KMS-11 (cell line): ENCODE data around the gene RDX.

Experiments used
- H2AFZ ChIP-seq: fragments of 200-600 bp; sonication (generic); 2 replicates; pipeline ENCODE4 v1.6.1; 2016; ENCODE audit warnings: antibody characterized with exemption, mixed run types, low read depth
- H3K27ac ChIP-seq: fragments of 200-600 bp; sonication (generic); 2 replicates; pipeline ENCODE4 v1.6.1; 2016; ENCODE audit warnings: mild to moderate bottlenecking, mixed run types
- H3K27me3 ChIP-seq: fragments of 200-600 bp; sonication (generic); 2 replicates; pipeline ENCODE4 v1.6.1; 2017; ENCODE audit warnings: mild to moderate bottlenecking, low read depth, mixed run types, moderate library complexity; ENCODE audit not compliant: insufficient read depth
- H3K36me3 ChIP-seq: fragments of 200-600 bp; sonication (generic); 2 replicates; pipeline ENCODE4 v1.6.1; 2017; ENCODE audit warnings: mild to moderate bottlenecking, mixed run types; ENCODE audit not compliant: insufficient read depth
- H3K4me1 ChIP-seq: fragments of 200-600 bp; sonication (generic); 2 replicates; pipeline ENCODE4 v1.6.1; 2016; ENCODE audit warnings: mild to moderate bottlenecking, low read depth, mixed run types; ENCODE audit not compliant: poor library complexity, severe bottlenecking
- H3K4me2 ChIP-seq: fragments of 200-600 bp; sonication (generic); 2 replicates; pipeline ENCODE4 v1.7.0; 2016; ENCODE audit warnings: mild to moderate bottlenecking, mixed run types
- H3K4me3 ChIP-seq: fragments of 200-600 bp; sonication (generic); IDR thresholded peaks from 2 replicates; pipeline ENCODE4 v1.6.1; 2017; ENCODE audit warnings: low read depth, low read length, mixed read lengths; ENCODE audit not compliant: insufficient read depth
- H3K79me2 ChIP-seq: fragments of 200-600 bp; sonication (generic); 2 replicates; pipeline ENCODE4 v1.6.1; 2016; ENCODE audit warnings: low read depth, mixed run types; ENCODE audit not compliant: insufficient read depth
- H3K9ac ChIP-seq: fragments of 200-600 bp; sonication (generic); 2 replicates; pipeline ENCODE4 v1.6.1; 2016; ENCODE audit warnings: mild to moderate bottlenecking, mixed run types
- H4K20me1 ChIP-seq: fragments of 200-600 bp; sonication (generic); 2 replicates; pipeline ENCODE4 v1.6.1; 2016; ENCODE audit warnings: mild to moderate bottlenecking, mixed run types; ENCODE audit not compliant: insufficient read depth
- TF ChIP-seq, protein P1 (sequence below): fragments of 200-600 bp; sonication (generic); conservative IDR thresholded peaks from 2 replicates; pipeline ENCODE4 v1.6.1; 2017; ENCODE audit warnings: low read depth, mild to moderate bottlenecking, antibody characterized with exemption, low read length, moderate library complexity, mixed read lengths

RDX gene

GRCh38 chr11:110301577-110301976, 5.2 kb upstream of the RDX start:
- H3K4me3 ChIP-seq, result no peak overlapping the region

DNA sequence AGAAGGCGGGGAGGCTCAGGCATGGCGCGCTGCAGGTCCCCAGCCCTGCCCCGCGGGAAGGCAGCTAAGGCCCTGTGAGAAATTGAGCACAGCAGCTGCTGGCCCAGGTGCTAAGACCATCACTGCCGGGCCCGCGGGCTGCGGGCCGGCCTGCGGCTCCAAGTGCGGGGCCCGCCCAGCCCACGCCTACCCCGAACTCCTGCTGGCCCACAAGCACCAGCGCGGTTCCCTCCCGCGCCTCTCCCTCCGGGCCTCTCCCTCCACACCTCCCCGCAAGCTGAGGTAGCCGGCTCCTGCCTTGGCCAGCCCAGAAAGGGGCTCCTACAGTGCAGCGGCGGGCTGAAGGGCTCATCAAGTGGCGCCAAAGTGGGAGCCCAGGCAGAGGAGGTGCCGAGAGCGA, 4.6 kb upstream of the RDX start:
- no peak overlapping the region for H2AFZ ChIP-seq
- TF ChIP-seq, protein P1, sequence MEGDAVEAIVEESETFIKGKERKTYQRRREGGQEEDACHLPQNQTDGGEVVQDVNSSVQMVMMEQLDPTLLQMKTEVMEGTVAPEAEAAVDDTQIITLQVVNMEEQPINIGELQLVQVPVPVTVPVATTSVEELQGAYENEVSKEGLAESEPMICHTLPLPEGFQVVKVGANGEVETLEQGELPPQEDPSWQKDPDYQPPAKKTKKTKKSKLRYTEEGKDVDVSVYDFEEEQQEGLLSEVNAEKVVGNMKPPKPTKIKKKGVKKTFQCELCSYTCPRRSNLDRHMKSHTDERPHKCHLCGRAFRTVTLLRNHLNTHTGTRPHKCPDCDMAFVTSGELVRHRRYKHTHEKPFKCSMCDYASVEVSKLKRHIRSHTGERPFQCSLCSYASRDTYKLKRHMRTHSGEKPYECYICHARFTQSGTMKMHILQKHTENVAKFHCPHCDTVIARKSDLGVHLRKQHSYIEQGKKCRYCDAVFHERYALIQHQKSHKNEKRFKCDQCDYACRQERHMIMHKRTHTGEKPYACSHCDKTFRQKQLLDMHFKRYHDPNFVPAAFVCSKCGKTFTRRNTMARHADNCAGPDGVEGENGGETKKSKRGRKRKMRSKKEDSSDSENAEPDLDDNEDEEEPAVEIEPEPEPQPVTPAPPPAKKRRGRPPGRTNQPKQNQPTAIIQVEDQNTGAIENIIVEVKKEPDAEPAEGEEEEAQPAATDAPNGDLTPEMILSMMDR, result no peak

More at GRCh38 chr11:110301577-110301976, 5.2 kb upstream of the RDX start:
- Histone ChIP-seq H3K9ac (no peak overlapping the region), H3K79me2 (no peaks in the 10 kb centered on the region), H3K4me1 (peaks cover 14% of the 10 kb centered on the region), H3K36me3 (no peaks in the 10 kb centered on the region), H2AFZ (no peak overlapping the region), H4K20me1 (no peaks in the 10 kb centered on the region), H3K27ac (no peak overlapping the region), H3K4me2 (no peak overlapping the region), H3K27me3 (no peaks in the 10 kb centered on the region)
- TF ChIP-seq, protein P1, result no peak

DNA sequence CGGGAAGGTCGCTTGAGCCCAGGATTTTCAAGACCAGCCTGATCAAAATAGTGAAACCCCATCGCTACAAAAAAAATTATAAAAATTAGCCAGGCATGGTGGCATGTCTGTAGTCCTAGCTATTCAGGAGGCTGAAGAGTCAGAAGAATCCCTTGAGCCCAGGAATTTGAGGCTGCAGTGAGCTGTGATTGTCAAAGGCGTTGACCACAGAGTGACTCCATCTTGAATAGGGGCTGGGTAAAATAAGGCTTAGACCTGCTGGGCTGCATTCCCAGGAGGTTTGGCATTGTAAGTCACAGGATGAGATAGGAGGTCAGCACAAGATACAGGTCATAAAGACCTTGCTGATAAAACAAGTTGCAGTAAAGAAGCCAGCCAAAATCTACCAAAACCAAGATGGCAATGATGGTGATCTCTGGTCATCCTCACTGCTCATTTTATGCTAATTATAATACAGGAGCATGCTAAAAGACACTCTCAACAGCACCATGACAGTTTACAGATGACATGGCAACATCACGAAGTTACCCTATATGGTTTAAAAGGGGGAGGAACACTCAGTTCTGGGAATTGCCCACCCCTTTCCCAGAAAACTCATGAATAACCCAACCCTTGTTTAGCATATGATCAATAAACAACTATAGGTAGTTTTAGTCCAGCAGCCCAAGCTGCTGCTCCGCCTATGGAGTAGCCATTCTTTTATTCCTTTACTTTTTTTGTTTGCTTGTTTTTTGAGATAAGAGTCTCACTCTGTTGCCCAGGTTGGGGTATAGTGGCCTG, 2.8 kb upstream of the RDX start:
- TF ChIP-seq, protein P1, result no peak
- H4K20me1 ChIP-seq, result no peaks in the 10 kb centered on the region
- no peak overlapping the region for H3K9ac ChIP-seq
- no peak overlapping the region for H3K27ac ChIP-seq
- H3K36me3 ChIP-seq, result no peaks in the 10 kb centered on the region
- H2AFZ ChIP-seq, result no peak overlapping the region
- no peak overlapping the region for H3K4me2 ChIP-seq
- H3K27me3 ChIP-seq, result no peaks in the 10 kb centered on the region
- H3K4me1 ChIP-seq, result peaks cover 16% of the 10 kb centered on the region
- peaks cover 14% of the 10 kb centered on the region for H3K79me2 ChIP-seq
- H3K4me3 ChIP-seq, result no peak overlapping the region

More for the DNA sequence above, 4.6 kb upstream of the RDX start:
- Histone ChIP-seq H4K20me1 (no peaks in the 10 kb centered on the region), H3K36me3 (no peaks in the 10 kb centered on the region), H3K27ac (no peak overlapping the region), H3K79me2 (no peaks in the 10 kb centered on the region), H3K4me1 (peaks cover 14% of the 10 kb centered on the region), H3K27me3 (no peaks in the 10 kb centered on the region), H3K4me3 (no peak overlapping the region), H3K4me2 (no peak overlapping the region), H3K9ac (no peak overlapping the region)

- Histone ChIP-seq H3K4me3 (no peak overlapping the region), H3K27me3 (no peaks in the 10 kb centered on the region), H3K36me3 (no peaks in the 10 kb centered on the region), H4K20me1 (0 out of 2 replicates have a peak, but pooled peaks cover 5% of the 10 kb centered on the region), H3K27ac (no peak overlapping the region), H3K9ac (no peak overlapping the region), H3K4me2 (no peak overlapping the region), H3K79me2 (peaks cover 23% of the 10 kb centered on the region), H2AFZ (no peak overlapping the region), H3K4me1 (peaks cover 24% of the 10 kb centered on the region)
- TF ChIP-seq, protein P1, result no peak
Measured at GRCh38 chr11:110298301-110298765, 1.9 kb upstream of the RDX start.
